ENCODE results near the gene CTNNA2. TPM values are rescaled to one million over a fixed set of nuclear protein-coding genes. Genes with fewer than 3 reads are reported as not detected.

The CTNNA2 gene
- total and polyA plus RNA-seq, 7 donors: 0.03 to 0.36 (median 0.17) TPM; not detected in 4

GRCh38 chr2:79817288-79817687, 304.4 kb downstream of the CTNNA2 start:
- no peaks in the 10 kb centered on the region for H3K9me3 ChIP-seq
- no peak for ATAC-seq
- H3K4me1 ChIP-seq: no peaks in the 10 kb centered on the region
- no peak for TF ChIP-seq CTCF (IDR thresholded peaks at IDR 0.05)
- no peaks in the 10 kb centered on the region for H3K27me3 ChIP-seq (ENCODE audit: insufficient read depth in 3 of 3, low read length in 2 of 3)
- no peak overlapping the region for H3K4me3 ChIP-seq
- DNase-seq: no peak
- intact Hi-C loops (cut with DNase I): no loop called here
- 72 to 75% (median 73%) methylated on average over 4 of the region's 4 CpGs for WGBS, 3 donors
- no peaks in the 10 kb centered on the region for H3K36me3 ChIP-seq (ENCODE audit: insufficient read depth in 1 of 2, low read depth in 1 of 2)
- no peak overlapping the region for H3K27ac ChIP-seq

GRCh38 chr2:79820281-79820680, 307.4 kb downstream of the CTNNA2 start:
- intact Hi-C loops (cut with DNase I): no loop called here

GRCh38 chr2:79822136-79822535, 309.3 kb downstream of the CTNNA2 start:
- no peak for DNase-seq
- no peaks in the 10 kb centered on the region for H3K27me3 ChIP-seq (ENCODE audit: insufficient read depth in 3 of 3, low read length in 2 of 3)
- 48 to 60% (median 58%) methylated on average over 2 of the region's 2 CpGs for WGBS, 3 donors
- no peaks in the 10 kb centered on the region for H3K9me3 ChIP-seq
- ATAC-seq: no peak
- H3K4me3 ChIP-seq: no peak overlapping the region
- H3K4me1 ChIP-seq: no peaks in the 10 kb centered on the region
- H3K36me3 ChIP-seq (ENCODE audit: insufficient read depth in 1 of 2, low read depth in 1 of 2): no peaks in the 10 kb centered on the region
- intact Hi-C loops (cut with DNase I): no loop called here
- H3K27ac ChIP-seq: no peak overlapping the region
- no peak for TF ChIP-seq CTCF (IDR thresholded peaks at IDR 0.05)

More at GRCh38 chr2:79820281-79820680, 307.4 kb downstream of the CTNNA2 start:
- Histone ChIP-seq H3K4me3 (no peak overlapping the region), H3K36me3 (ENCODE audit: insufficient read depth in 1 of 2, low read depth in 1 of 2) (no peaks in the 10 kb centered on the region), H3K27me3 (ENCODE audit: insufficient read depth in 3 of 3, low read length in 2 of 3) (no peaks in the 10 kb centered on the region), H3K9me3 (no peaks in the 10 kb centered on the region), H3K27ac (no peak overlapping the region), H3K4me1 (no peaks in the 10 kb centered on the region)
- WGBS, 3 donors: 51 to 77% (median 62%) methylated on average over 4 of the region's 4 CpGs
- no peak for DNase-seq
- no peak for ATAC-seq
- TF ChIP-seq CTCF (IDR thresholded peaks at IDR 0.05): no peak

GRCh38 chr2:79824086-79824786, 311.4 kb downstream of the CTNNA2 start:
- ATAC-seq (no peak), DNase-seq (no peak)
- Histone ChIP-seq H3K27ac (no peak overlapping the region), H3K36me3 (ENCODE audit: insufficient read depth in 1 of 2, low read depth in 1 of 2) (no peaks in the 10 kb centered on the region), H3K4me1 (no peaks in the 10 kb centered on the region), H3K9me3 (no peaks in the 10 kb centered on the region), H3K27me3 (ENCODE audit: insufficient read depth in 3 of 3, low read length in 2 of 3) (no peaks in the 10 kb centered on the region), H3K4me3 (no peak overlapping the region)
- TF ChIP-seq CTCF (IDR thresholded peaks at IDR 0.05): no peak
- 59 to 68% (median 65%) methylated on average over 6 of the region's 6 CpGs for WGBS, 3 donors
- intact Hi-C loops (cut with DNase I): no loop called here

GRCh38 chr2:79827881-79828280, 315.0 kb downstream of the CTNNA2 start:
- no peak overlapping the region for H3K27ac ChIP-seq
- 90 to 98% (median 96%) methylated on average over 1 of the region's 1 CpG for WGBS, 3 donors
- H3K9me3 ChIP-seq: no peaks in the 10 kb centered on the region
- intact Hi-C loops (cut with DNase I): no loop called here
- TF ChIP-seq CTCF (IDR thresholded peaks at IDR 0.05): no peak
- no peak for DNase-seq
- H3K4me3 ChIP-seq: no peak overlapping the region
- no peaks in the 10 kb centered on the region for H3K4me1 ChIP-seq
- no peaks in the 10 kb centered on the region for H3K27me3 ChIP-seq (ENCODE audit: insufficient read depth in 3 of 3, low read length in 2 of 3)
- no peak for ATAC-seq
- H3K36me3 ChIP-seq (ENCODE audit: insufficient read depth in 1 of 2, low read depth in 1 of 2): no peaks in the 10 kb centered on the region
